ENCODE results near the gene TXLNB. TPM values are rescaled to one million over a fixed set of nuclear protein-coding genes. Genes with fewer than 3 reads are reported as not detected.
"Not testable (repeated sequence)": the region's sequence is repeated elsewhere in the genome, so short reads cannot be mapped to it uniquely, and the experiment has no call there.

The TXLNB gene
- total and polyA plus RNA-seq, 2 donors (not counting 3 experiments of a cell fraction or from before 2014, with no cell fraction given), result 0.04 to 0.18 TPM

DNA sequence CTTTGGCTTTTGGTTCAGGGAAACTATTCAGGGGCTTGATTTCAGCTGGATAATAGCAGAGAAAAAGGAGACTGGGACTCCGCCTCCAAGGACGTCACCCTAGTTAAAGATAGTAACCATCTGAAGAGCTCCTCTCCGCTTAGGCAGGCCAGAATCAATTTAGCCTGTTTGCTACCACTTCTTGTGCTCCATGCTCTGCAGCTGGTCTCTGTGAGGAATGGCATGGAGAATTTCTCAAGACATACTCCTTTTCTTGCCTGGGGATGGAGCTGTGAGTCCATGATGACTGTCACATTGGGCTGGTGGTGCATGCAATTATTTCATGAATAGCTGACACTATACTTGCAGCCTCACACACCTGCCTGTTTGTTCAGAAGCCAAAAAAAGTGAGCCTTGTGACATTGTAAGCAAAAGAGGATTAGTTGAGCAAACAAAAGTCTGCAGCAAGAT is 61.4 kb downstream of the TXLNB start:
- Histone ChIP-seq H3K27ac (ENCODE audit: insufficient read depth, low read depth, low read length) (no peak overlapping the region), H3K27me3 (ENCODE audit: control insufficient read depth in 2 of 2, insufficient read depth in 2 of 2, low read length in 2 of 2) (no peaks in the 10 kb centered on the region), H3K9me1 (replicated peaks; ENCODE audit: control insufficient read depth, extremely low read depth, insufficient read depth, low read length) (no peaks in the 10 kb centered on the region), H3K9me3 (replicated peaks; ENCODE audit: control insufficient read depth, insufficient read depth, low read length) (no peaks in the 10 kb centered on the region), H4K20me1 (replicated peaks; ENCODE audit: control insufficient read depth, extremely low read depth, insufficient read depth, low read length) (no peaks in the 10 kb centered on the region), H3K79me2 (ENCODE audit: control insufficient read depth, insufficient read depth, low read length) (no peaks in the 10 kb centered on the region), H3K36me3 (ENCODE audit: control insufficient read depth in 2 of 2, extremely low read depth in 1 of 2, insufficient read depth in 2 of 2, low read length in 2 of 2) (no peaks in the 10 kb centered on the region), H3K4me1 (ENCODE audit: control insufficient read depth, extremely low read depth, insufficient read depth, low read length) (no peaks in the 10 kb centered on the region), H3K4me2 (ENCODE audit: insufficient read depth, low read length) (no peak overlapping the region), H3K4me3 (replicated peaks in 1 of 3; ENCODE audit: insufficient read depth in 1 of 3, low read depth in 1 of 3, low read length in 3 of 3) (no peak overlapping the region), H2AFZ (ENCODE audit: low read depth, low read length) (no peak overlapping the region), H3K9ac (replicated peaks; ENCODE audit: extremely low read depth, insufficient read depth, low read length) (no peak overlapping the region)
- POLR2A ChIA-PET, result no interaction called here
- FAIRE-seq, result no peak
- CTCF ChIA-PET, result interaction anchor here (0.8 to 2.6 kb wide), 10 partner anchors 10 to 139 kb away, joined by 3 to 33 read pairs (median 4); no protein-coding TSS in a partner anchor
- intact Hi-C loops (cut with micrococcal nuclease) (no loop called here), dilution Hi-C loops (cut with MboI; ENCODE audit: extremely low pct_ligation_motif_present, low sequenced_read_pairs) (no loop called here)
- TF ChIP-seq, protein P1, sequence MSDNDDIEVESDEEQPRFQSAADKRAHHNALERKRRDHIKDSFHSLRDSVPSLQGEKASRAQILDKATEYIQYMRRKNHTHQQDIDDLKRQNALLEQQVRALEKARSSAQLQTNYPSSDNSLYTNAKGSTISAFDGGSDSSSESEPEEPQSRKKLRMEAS (IDR thresholded peaks at IDR 0.05; ENCODE audit: insufficient read depth, insufficient read length), result no peak
- TF ChIP-seq EZH2 (IDR thresholded peaks at IDR 0.05; ENCODE audit: borderline replicate concordance, low read depth, low read length, severe bottlenecking) (no peak), JUN (IDR thresholded peaks at IDR 0.05; ENCODE audit: borderline replicate concordance, insufficient read depth, insufficient read length, low read depth) (no peak), MYC (IDR thresholded peaks at IDR 0.05; ENCODE audit: low read depth, low read length) (no peak), POLR2AphosphoS5 (IDR thresholded peaks at IDR 0.05; ENCODE audit: insufficient read depth, low read depth, low read length) (no peak), GATA2 (IDR thresholded peaks at IDR 0.05; ENCODE audit: insufficient read depth, insufficient read length, low read depth, low read length) (no peak), POLR2A (IDR thresholded peaks at IDR 0.05; ENCODE audit: low read depth, low read length) (no peak), FOS (IDR thresholded peaks at IDR 0.05; ENCODE audit: borderline replicate concordance, insufficient read depth, low read length) (no peak), CTCF (IDR thresholded peaks at IDR 0.05; ENCODE audit: extremely low read depth in 1 of 2, insufficient read depth in 1 of 2, low read depth in 1 of 2, low read length in 2 of 2) (no peak)
- BruUV-seq (replicated peaks), result no TSS peak
- DNase-seq (ENCODE audit: low read depth, low spot score), result no peak

DNA sequence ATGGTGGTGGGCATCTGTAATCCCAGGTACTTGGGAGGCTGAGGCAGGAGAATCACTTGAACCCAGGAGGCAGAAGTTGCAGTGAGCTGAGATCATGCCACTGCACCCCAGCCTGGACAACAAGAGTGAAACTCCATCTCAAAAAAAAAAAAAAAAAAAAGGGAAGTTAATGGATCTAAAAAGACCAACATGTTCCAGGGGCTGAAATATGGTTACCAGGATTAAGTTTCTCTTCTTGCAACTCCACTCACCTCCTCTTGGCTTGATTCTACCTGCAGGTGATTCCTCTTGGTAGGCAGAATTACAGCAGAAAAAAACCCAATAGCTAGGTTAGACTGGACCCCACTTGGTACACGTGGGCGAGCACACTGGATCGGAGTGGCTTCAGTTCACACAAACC is 63.4 kb downstream of the TXLNB start:
- POLR2A ChIA-PET; intact Hi-C loops (cut with micrococcal nuclease); H3K4me2 ChIP-seq (ENCODE audit: insufficient read depth, low read length): not testable (repeated sequence)

More for the DNA sequence above, 63.4 kb downstream of the TXLNB start:
- dilution Hi-C loops (cut with MboI; ENCODE audit: extremely low pct_ligation_motif_present, low sequenced_read_pairs); H4K20me1 ChIP-seq (replicated peaks; ENCODE audit: control insufficient read depth, extremely low read depth, insufficient read depth, low read length); BruUV-seq (replicated peaks); H3K4me3 ChIP-seq (replicated peaks in 1 of 3; ENCODE audit: insufficient read depth in 1 of 3, low read depth in 1 of 3, low read length in 3 of 3); FAIRE-seq; H3K9ac ChIP-seq (replicated peaks; ENCODE audit: extremely low read depth, insufficient read depth, low read length); H3K79me2 ChIP-seq (ENCODE audit: control insufficient read depth, insufficient read depth, low read length); DNase-seq (ENCODE audit: low read depth, low spot score); H3K9me1 ChIP-seq (replicated peaks; ENCODE audit: control insufficient read depth, extremely low read depth, insufficient read depth, low read length); H3K4me1 ChIP-seq (ENCODE audit: control insufficient read depth, extremely low read depth, insufficient read depth, low read length); H3K9me3 ChIP-seq (replicated peaks; ENCODE audit: control insufficient read depth, insufficient read depth, low read length); H3K36me3 ChIP-seq (ENCODE audit: control insufficient read depth in 2 of 2, extremely low read depth in 1 of 2, insufficient read depth in 2 of 2, low read length in 2 of 2); H3K27me3 ChIP-seq (ENCODE audit: control insufficient read depth in 2 of 2, insufficient read depth in 2 of 2, low read length in 2 of 2); H3K27ac ChIP-seq (ENCODE audit: insufficient read depth, low read depth, low read length); H2AFZ ChIP-seq (ENCODE audit: low read depth, low read length): not testable (repeated sequence)
- CTCF ChIA-PET, result interaction anchor here (0.5 to 2.6 kb wide), 4 partner anchors 9 to 238 kb away, joined by 3 to 33 read pairs (median 5); no protein-coding TSS in a partner anchor

Data from endothelial cell of umbilical vein (primary cell).